NOMO-1 (cell line): ENCODE data around the gene RGL1.

ENCODE experiments used
- DNase-seq, 2 experiments: peaks; one replicate each; lab custom pipeline; 2025; ENCODE audit not compliant: unreplicated experiment in 2 of 2; lab: John Stamatoyannopoulos, UW

RGL1 gene

GRCh38 chr1:183910845-183911244, 105.9 kb downstream of the RGL1 start:
- no peak for DNase-seq

- DNase-seq, result peak; percentile 78 to 85
Measured at GRCh38 chr1:183911285-183911684, 106.4 kb downstream of the RGL1 start.

DNA sequence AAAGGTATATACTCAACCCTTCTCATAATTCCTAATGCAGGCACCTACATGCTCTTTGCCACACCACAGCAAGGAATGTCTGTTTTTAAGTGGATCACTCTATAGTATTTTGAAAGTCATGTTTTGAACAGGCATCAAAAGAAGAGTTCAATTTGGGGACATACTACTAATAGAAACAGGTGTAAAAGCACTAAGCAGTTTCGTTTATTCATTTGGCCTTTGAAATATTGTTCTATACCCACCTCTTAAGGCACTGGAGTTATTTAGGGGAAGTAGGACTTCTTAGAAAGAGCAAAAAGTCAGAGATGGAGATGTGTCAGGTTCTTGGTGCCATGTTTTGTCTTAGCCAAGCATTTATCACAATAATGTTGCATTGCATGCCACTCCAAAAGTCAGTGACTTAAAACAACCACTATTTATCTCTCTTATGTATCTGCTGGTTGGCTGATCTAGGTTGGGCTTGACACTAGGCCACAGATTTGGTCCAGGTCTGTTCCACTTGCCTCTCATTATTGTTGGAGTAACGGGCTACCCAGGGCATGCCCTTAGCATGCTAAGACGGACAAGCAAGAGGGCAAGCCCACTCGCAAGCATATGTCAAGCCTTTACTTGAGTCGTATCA, 107.5 kb downstream of the RGL1 start:
- DNase-seq, result no peak

GRCh38 chr1:183913567-183913993, 108.7 kb downstream of the RGL1 start:
- no peak for DNase-seq

DNA sequence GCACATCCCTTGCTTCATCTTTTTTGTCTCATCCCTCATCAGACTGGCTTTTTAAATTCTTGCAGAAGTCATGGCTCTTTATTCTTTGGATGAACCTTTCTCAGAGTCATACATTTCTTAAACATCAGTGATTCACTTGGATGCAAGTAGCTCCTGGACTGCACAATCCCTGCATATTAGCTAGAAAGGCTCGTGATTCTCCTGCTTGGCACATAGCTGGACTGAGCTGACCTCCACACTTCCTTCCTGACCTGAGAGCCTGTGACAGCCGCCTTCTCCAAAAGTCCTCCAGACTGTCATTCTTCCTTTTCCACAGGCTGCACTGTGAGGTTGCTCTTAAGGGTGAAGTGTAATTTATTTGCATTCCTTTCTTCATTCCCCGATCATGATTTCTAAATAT, 109.4 kb downstream of the RGL1 start:
- no peak for DNase-seq

GRCh38 chr1:183914891-183915290, 110.0 kb downstream of the RGL1 start:
- DNase-seq, result no peak

GRCh38 chr1:183915625-183916510, 110.9 kb downstream of the RGL1 start:
- DNase-seq, result peak; percentile 57 to 88

DNA sequence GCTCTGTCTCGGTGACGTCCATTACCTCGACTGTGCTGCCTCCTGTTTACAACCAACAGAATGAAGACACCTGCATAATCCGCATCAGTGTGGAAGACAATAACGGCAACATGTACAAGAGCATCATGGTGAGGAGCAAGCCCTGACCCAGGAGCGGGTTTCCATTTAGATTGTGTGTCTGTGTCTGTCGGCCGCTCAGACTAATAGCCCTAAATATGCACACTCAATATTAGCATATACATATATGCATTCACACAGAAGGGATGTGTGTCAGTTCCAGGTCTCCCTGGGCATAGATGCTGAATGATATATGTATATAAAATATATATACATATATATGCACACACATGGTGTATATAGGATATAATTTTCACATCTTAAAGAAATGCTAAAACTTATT, 111.7 kb downstream of the RGL1 start:
- no peak for DNase-seq

DNA sequence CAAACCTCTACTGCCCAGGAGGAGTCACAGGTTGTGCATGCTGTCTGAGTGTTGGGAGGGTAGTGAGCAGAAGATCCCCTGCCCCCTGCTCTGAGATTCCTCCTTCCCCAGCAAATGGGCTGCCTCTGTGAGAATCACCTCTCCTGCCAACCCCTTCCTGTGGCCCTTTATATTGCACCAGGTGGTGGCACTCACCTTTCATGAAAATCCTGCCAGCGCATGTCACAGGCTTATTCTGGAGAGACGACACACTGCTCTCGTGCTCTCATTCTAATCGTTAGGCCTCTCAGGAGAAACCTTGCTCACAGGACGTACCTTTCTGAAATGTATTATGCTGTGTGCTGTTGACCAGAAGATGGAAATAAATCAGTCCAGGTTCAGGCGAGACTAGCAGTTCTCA, 113.7 kb downstream of the RGL1 start:
- no peak for DNase-seq

DNA sequence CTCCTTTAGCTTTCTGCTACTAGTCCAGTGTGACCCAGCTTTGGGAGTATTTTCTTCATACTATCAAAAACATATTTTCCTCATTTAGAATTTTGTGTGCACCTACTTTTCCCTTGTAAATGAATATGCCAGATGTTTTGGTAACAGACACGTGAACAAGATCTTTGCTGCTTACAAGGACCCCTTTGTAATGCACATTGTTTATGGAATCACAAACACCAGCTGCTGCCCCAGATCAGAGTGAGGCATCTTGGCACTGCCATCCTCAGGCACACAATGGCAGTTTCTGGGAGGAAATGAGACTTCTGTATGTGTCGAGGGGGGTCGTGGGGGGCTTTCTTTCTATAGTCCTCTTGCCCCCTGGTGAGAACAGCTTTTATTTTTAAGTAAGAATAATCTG, 115.7 kb downstream of the RGL1 start:
- DNase-seq, result no peak

- DNase-seq, result no peak
Measured at GRCh38 chr1:183922197-183922596, 117.3 kb downstream of the RGL1 start.

GRCh38 chr1:183925947-183926346, 121.0 kb downstream of the RGL1 start:
- no peak for DNase-seq

DNA sequence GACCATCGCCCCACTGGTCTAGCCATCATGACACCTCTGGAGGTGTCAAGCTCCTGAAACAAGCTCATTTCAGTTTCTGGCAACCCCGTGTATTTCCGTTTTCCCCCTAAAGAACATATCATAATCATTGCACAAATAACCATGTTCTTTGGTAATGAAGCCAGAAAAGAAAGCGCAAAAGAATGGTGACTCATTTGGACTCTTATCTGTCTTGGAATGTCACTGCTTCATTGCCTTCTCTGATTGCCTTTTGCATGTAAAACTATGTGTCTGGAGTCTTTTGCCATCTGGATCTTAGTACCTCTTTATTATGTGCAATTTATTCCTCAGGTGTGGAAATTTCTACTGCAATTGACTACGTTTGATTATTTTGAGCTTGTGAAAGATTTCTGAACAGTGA, 122.1 kb downstream of the RGL1 start:
- DNase-seq, result no peak

DNA sequence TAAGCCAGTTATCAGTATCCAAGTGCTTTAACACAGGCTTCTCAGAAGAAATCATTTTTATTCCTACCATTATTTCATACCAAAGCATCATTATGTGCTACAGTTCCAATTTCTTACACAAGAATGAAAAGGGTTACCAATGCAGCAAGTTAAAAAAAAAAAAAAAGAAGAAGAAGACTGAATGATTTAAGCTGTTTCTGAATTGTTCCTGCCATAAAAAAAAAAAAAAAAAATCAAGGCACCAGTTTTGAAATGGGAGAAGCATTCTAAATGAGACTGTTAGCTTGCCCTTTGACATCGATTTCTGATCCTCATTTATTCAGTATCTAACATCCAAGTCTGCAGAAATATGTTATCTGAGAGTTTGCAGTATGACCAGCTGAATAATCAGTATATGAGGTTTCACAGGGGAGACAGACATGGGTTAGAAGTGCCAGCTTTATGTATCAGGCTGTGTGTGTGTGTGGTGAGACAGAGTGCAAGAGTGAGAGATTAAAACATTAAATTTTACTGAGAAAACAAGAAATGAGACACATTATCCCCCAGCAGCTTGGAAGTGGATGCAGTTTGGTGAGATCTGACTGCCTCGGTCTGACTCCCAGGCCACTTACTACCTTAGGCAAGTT, 126.8 kb downstream of the RGL1 start:
- no peak for DNase-seq

GRCh38 chr1:183932412-183932811, 127.5 kb downstream of the RGL1 start:
- DNase-seq, result no peak

- DNase-seq, result no peak
Measured at GRCh38 chr1:183933528-183934179, 128.7 kb downstream of the RGL1 start.

DNA sequence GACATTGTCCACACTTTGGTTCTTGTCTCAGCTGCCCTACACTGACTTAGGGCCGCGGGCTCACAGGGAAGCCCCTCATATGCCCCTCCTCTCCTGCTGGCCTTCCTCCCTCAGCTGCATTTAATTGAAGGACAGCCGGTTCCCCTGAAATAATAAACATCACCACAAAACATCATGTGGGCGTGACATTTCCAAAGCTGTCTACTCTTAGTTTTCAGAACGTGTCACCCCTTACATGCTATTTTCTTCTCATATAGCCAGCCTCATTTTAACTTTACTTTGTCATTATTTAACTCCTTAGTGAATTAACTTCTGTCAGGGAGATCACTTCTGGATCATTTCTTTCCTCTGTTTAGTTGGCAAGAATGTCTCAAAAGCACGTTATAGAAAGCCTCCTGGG, 129.4 kb downstream of the RGL1 start:
- DNase-seq, result no peak

DNA sequence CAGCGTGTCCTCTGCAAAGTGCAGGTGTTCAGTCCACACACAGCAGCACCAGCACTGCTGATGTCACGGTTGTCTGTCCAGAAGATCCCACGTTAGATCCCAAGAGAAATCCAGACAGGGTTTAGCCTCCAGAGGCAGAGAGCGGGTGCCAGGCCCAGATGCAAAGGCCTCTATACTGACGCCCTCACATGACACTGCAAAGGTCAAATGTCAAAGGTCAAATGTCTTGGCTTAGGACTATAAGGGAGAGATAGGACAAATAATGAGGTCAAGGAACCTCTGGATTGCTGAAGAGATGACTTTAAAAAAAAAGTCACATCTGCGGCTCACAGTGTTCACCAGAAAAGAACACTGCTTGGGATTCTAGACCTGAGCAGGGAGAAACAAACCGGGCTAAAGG, 131.1 kb downstream of the RGL1 start:
- DNase-seq, result no peak

GRCh38 chr1:183936791-183937190, 131.9 kb downstream of the RGL1 start:
- DNase-seq, result no peak

GRCh38 chr1:183937611-183938010, 132.7 kb downstream of the RGL1 start:
- DNase-seq, result no peak

DNA sequence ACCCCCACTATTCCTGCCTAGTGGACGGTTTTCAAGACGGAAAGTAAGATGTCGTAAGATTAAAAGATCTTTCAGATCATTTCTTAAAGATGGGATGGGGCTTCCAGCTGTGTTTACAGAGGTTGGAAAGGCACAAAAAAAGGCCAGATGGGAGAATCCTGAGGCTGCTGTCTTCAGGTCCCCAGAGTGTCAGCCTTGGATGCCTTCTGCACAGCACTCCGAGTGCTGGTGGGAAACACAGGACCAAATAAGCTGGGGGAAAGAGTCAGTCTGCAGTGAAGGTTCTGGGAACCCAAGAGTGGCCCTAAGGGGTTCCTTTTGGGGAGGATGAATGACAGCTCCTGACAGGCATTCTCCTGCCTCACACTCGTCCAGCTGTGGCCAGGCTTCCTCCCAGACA, 136.1 kb downstream of the RGL1 start:
- DNase-seq, result no peak
